ENCODE data around the gene SLC8A2.

GRCh38 chr19:47487551-47488515 lies 16.1 kb upstream of the SLC8A2 start:
- TF ChIP-seq TEAD4 (IDR thresholded peaks at IDR 0.05) (no peak), EGR1 (IDR thresholded peaks at IDR 0.05) (no peak)

Measured in Ishikawa (cell line).